ENCODE data around the gene LTBP3.

Gene LTBP3

DNA sequence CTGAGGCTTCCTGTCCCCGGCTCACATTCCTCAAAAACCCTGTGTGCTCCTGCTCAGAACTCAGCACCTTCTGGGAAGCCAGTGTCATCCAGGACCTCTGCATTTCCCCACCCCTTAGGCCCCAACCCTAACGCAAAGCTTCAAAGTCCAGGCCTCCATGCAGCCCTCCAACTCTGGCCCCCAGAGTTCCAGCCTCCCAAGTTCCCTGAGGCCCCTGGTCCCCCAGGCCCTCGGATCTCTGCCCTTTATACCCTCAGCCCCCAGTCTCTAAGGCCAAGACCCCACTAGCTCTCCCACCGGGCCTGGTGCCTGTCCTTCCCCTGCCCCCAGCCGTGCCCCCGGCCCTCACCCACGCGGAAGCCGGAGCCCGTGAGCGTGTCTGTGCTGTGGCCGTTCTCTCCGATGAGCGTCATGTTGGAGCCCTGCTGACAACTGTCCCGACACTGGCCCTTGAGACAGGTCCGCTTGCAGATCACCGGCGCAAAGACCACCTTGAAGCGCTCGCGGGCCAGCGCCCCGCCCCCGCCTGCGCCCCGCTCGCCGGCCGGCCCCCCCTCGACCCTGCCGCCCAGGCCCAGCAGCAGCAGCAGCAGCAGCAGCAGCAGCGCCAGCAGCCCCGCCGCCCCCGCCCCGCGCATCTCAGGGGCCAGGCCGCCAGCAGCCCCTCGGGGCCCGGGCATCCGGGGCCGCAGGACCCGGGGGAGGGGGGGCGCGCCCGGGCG, 718 bp downstream of the LTBP3 start:
- peaks cover 6 to 13% of the 10 kb centered on the region in 2 experiments for H3K36me3 ChIP-seq (ENCODE audit: control insufficient read depth in 1 of 2, insufficient read depth in 2 of 2, low read depth in 1 of 2, low read length in 2 of 2)
- peak overlapping the region; percentile 45 for H2BK15ac ChIP-seq (ENCODE audit: low read depth, poor library complexity, severe bottlenecking)
- H3K27ac ChIP-seq (ENCODE audit: low read length, poor library complexity, severe bottlenecking), result peak overlapping the region; percentile 41
- H3K9ac ChIP-seq (ENCODE audit: low read length), result peak overlapping the region; percentile 89
- H3K23ac ChIP-seq (ENCODE audit: low read length in 2 of 2), result peak overlapping the region in 1 of 2 experiments; percentile 20
- H2AK5ac ChIP-seq (ENCODE audit: low read length, severe bottlenecking), result no peak overlapping the region
- 10% methylated on average over 32 of the region's 47 CpGs for WGBS
- H3K4me1 ChIP-seq (ENCODE audit: control insufficient read depth, insufficient read depth, low read depth, low read length), result peaks cover 63% of the 10 kb centered on the region
- H3K18ac ChIP-seq (ENCODE audit: low read depth in 1 of 2, low read length in 2 of 2), result peak overlapping the region; percentile 50 to 81
- peaks cover 11% of the 10 kb centered on the region for H3K79me1 ChIP-seq (replicated peaks; ENCODE audit: low read length, poor library complexity, severe bottlenecking)
- no peak overlapping the region for H3K14ac ChIP-seq (ENCODE audit: low read length in 2 of 2)
- H4K91ac ChIP-seq (ENCODE audit: low read length), result peak overlapping the region; percentile 8
- H3K9me3 ChIP-seq (ENCODE audit: control insufficient read depth, low read length), result no peaks in the 10 kb centered on the region
- peak overlapping the region in 1 of 2 experiments; percentile 8 for H2BK12ac ChIP-seq (ENCODE audit: low read length in 2 of 2)
- no peak overlapping the region for H2BK5ac ChIP-seq (ENCODE audit: low read depth, low read length, poor library complexity, severe bottlenecking)
- peak overlapping the region; percentile 62 to 64 for H3K4ac ChIP-seq (ENCODE audit: low read depth in 1 of 2, low read length in 2 of 2)
- H3K4me3 ChIP-seq (ENCODE audit: insufficient read depth in 1 of 2, low read depth in 1 of 2, low read length in 2 of 2), result peak overlapping the region; percentile 61 to 85
- H2AFZ ChIP-seq (ENCODE audit: low read depth, low read length), result no peak overlapping the region
- no peak for DNase-seq
- peak overlapping the region; percentile 98 for H2BK120ac ChIP-seq (ENCODE audit: low read depth, low read length)
- H4K8ac ChIP-seq (ENCODE audit: low read length), result peak overlapping the region; percentile 78
- no peaks in the 10 kb centered on the region for H3K27me3 ChIP-seq (ENCODE audit: control insufficient read depth in 1 of 2, insufficient read depth in 1 of 2, low read length in 2 of 2)
- peak overlapping the region; percentile 67 for H3K4me2 ChIP-seq (ENCODE audit: low read length, poor library complexity, severe bottlenecking)

DNA sequence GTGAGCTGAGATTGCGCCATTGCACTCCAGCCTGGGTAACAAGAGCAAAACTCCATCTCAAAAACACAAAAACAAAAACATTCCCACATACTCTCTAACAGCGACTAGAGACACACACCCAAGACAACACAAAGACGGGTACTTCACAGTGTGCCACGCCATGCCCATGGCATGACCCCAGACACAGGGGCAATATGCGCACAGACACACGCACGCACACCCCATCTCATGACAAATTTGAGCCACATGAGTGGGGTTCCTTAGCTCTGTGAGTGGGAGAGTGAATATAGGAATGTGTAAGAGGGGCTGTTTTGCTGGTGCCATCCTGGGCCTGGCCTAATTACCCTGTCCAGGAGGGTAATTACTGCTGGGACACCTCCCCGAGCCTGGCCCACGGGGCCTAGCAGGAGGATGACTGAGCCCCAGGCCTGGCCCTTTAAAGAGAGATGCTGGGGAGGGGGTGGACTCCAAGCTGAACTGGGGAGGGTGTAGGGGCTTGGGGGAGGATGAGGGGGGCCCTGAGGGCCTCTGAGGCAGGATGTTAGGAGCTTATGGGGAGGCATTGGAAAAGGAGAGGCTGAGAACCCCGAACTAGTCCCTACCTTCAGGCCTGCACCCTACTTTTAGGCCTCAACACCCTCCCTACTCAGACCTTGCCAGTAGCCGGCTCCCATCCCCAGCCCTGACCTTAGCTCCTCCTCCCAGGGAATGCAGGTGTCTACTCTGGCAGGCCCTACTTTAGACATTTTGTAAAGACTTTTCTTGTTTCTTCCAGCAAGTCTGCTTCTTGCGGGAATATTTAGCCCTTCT, 1.5 kb downstream of the LTBP3 start:
- H2BK120ac ChIP-seq (ENCODE audit: low read depth, low read length), result no peak overlapping the region
- H3K4ac ChIP-seq (ENCODE audit: low read depth in 1 of 2, low read length in 2 of 2), result peak overlapping the region in 1 of 2 experiments; percentile 62
- no peak overlapping the region for H2AFZ ChIP-seq (ENCODE audit: low read depth, low read length)
- H3K27me3 ChIP-seq (ENCODE audit: control insufficient read depth in 1 of 2, insufficient read depth in 1 of 2, low read length in 2 of 2), result no peaks in the 10 kb centered on the region
- peak overlapping the region; percentile 20 for H2BK15ac ChIP-seq (ENCODE audit: low read depth, poor library complexity, severe bottlenecking)
- peak overlapping the region in 1 of 2 experiments; percentile 29 for H3K14ac ChIP-seq (ENCODE audit: low read length in 2 of 2)
- 92% methylated on average over 12 of the region's 12 CpGs for WGBS
- H3K79me1 ChIP-seq (replicated peaks; ENCODE audit: low read length, poor library complexity, severe bottlenecking), result peaks cover 13% of the 10 kb centered on the region
- H3K4me1 ChIP-seq (ENCODE audit: control insufficient read depth, insufficient read depth, low read depth, low read length), result peaks cover 63% of the 10 kb centered on the region
- H2AK5ac ChIP-seq (ENCODE audit: low read length, severe bottlenecking), result peak overlapping the region; percentile 68
- no peak overlapping the region for H3K23ac ChIP-seq (ENCODE audit: low read length in 2 of 2)
- H4K91ac ChIP-seq (ENCODE audit: low read length), result peak overlapping the region; percentile 12
- H3K18ac ChIP-seq (ENCODE audit: low read depth in 1 of 2, low read length in 2 of 2), result peak overlapping the region in 1 of 2 experiments; percentile 14
- H2BK12ac ChIP-seq (ENCODE audit: low read length in 2 of 2), result peak overlapping the region; percentile 4 to 85
- peak overlapping the region in 1 of 2 experiments; percentile 85 for H3K4me3 ChIP-seq (ENCODE audit: insufficient read depth in 1 of 2, low read depth in 1 of 2, low read length in 2 of 2)
- H3K4me2 ChIP-seq (ENCODE audit: low read length, poor library complexity, severe bottlenecking), result peak overlapping the region; percentile 67
- peaks cover 12 to 20% of the 10 kb centered on the region in 2 experiments for H3K36me3 ChIP-seq (ENCODE audit: control insufficient read depth in 1 of 2, insufficient read depth in 2 of 2, low read depth in 1 of 2, low read length in 2 of 2)
- no peak overlapping the region for H4K8ac ChIP-seq (ENCODE audit: low read length)
- no peak for DNase-seq
- no peak overlapping the region for H2BK5ac ChIP-seq (ENCODE audit: low read depth, low read length, poor library complexity, severe bottlenecking)
- H3K9me3 ChIP-seq (ENCODE audit: control insufficient read depth, low read length), result no peaks in the 10 kb centered on the region
- H3K27ac ChIP-seq (ENCODE audit: low read length, poor library complexity, severe bottlenecking), result peak overlapping the region; percentile 41
- H3K9ac ChIP-seq (ENCODE audit: low read length), result peak overlapping the region; percentile 89

DNA sequence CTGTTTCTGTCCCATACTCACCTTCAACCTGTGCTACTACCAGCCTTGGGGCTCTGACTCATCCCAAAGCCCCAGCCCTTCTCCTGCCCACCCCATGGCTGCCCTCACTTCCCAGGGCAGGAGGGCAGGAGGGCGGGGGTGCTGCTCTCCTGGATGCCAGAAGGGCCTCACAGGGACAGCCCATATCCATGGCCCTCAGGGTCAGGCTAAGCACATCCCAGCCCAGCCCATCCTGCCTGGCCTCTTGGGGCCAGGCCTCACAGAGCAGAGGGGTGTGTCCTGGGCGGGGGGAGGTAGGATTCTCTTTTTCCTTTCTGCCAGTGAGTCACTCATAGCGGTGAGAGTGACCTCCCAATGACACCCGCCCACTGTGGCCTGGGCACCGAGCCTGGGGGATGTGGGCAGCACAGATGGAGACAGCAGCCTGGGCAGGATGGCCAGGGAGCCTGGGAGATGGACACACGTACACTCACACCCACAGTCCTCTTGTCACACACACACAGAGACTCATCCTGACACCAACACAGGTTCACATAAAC, 2.4 kb downstream of the LTBP3 start:
- H3K4me1 ChIP-seq (ENCODE audit: control insufficient read depth, insufficient read depth, low read depth, low read length), result peaks cover 60% of the 10 kb centered on the region
- H2BK120ac ChIP-seq (ENCODE audit: low read depth, low read length), result no peak overlapping the region
- H3K4ac ChIP-seq (ENCODE audit: low read depth in 1 of 2, low read length in 2 of 2), result no peak overlapping the region
- WGBS, result 19% methylated on average over 5 of the region's 6 CpGs
- no peak overlapping the region for H4K8ac ChIP-seq (ENCODE audit: low read length)
- no peak overlapping the region for H3K27ac ChIP-seq (ENCODE audit: low read length, poor library complexity, severe bottlenecking)
- H3K9ac ChIP-seq (ENCODE audit: low read length), result peak overlapping the region; percentile 47
- H3K4me3 ChIP-seq (ENCODE audit: insufficient read depth in 1 of 2, low read depth in 1 of 2, low read length in 2 of 2), result peak overlapping the region in 1 of 2 experiments; percentile 85
- H2AK5ac ChIP-seq (ENCODE audit: low read length, severe bottlenecking), result peak overlapping the region; percentile 11
- no peak overlapping the region for H3K23ac ChIP-seq (ENCODE audit: low read length in 2 of 2)
- peak overlapping the region in 1 of 2 experiments; percentile 73 for H2BK12ac ChIP-seq (ENCODE audit: low read length in 2 of 2)
- DNase-seq, result peak; percentile 77
- peak overlapping the region; percentile 29 to 32 for H3K18ac ChIP-seq (ENCODE audit: low read depth in 1 of 2, low read length in 2 of 2)
- no peak overlapping the region for H2BK5ac ChIP-seq (ENCODE audit: low read depth, low read length, poor library complexity, severe bottlenecking)
- H3K79me1 ChIP-seq (replicated peaks; ENCODE audit: low read length, poor library complexity, severe bottlenecking), result peaks cover 15% of the 10 kb centered on the region
- no peak overlapping the region for H2BK15ac ChIP-seq (ENCODE audit: low read depth, poor library complexity, severe bottlenecking)
- peak overlapping the region; percentile 40 for H4K91ac ChIP-seq (ENCODE audit: low read length)
- no peak overlapping the region for H3K14ac ChIP-seq (ENCODE audit: low read length in 2 of 2)
- H2AFZ ChIP-seq (ENCODE audit: low read depth, low read length), result no peak overlapping the region
- H3K27me3 ChIP-seq (ENCODE audit: control insufficient read depth in 1 of 2, insufficient read depth in 1 of 2, low read length in 2 of 2), result no peaks in the 10 kb centered on the region
- peaks cover 21 to 30% of the 10 kb centered on the region in 2 experiments for H3K36me3 ChIP-seq (ENCODE audit: control insufficient read depth in 1 of 2, insufficient read depth in 2 of 2, low read depth in 1 of 2, low read length in 2 of 2)
- H3K4me2 ChIP-seq (ENCODE audit: low read length, poor library complexity, severe bottlenecking), result no peak overlapping the region
- H3K9me3 ChIP-seq (ENCODE audit: control insufficient read depth, low read length), result no peaks in the 10 kb centered on the region

Measured in mesenchymal stem cell (in vitro differentiated cells and primary cell).